ENCODE results near the gene HBQ1.
"Not testable (repeated sequence)": the region's sequence is repeated elsewhere in the genome, so short reads cannot be mapped to it uniquely, and the experiment has no call there.

Gene HBQ1

DNA sequence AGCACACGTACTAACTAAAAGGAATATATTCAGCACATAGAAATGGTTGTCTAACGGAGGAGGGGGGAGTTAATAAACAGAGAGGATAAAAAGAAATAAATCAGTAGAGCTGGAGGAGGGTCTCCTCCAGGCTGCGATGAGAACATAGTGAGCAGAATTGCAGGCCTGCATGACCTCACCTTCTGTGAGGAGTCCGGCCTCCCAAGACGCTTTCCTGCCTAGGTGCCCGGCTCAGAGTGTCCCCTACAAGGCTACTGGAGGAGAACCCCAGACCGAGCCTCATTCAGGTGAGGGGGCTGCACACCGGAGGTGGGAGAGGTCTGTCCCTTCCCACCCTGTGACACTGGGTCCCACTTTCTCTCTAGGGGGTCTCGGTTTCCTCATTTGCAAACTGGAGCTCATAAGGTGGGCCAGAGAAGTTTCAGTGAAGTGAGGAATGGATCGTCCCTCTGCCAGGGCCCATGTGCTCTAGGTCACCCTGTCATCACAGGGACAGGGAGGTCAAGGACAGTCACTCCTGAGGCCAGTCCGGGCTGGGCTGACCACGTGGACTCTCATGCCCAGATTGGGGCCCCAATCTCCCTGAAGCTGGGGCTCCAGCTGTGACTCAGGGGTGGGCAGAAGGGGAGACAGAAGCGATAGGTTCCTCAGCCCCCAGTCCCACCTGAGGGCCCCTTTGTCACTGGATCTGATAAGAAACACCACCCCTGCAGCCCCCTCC, 17.8 kb upstream of the HBQ1 start:
- DNase-seq, result no peak

GRCh38 chr16:163139-163538, 17.1 kb upstream of the HBQ1 start:
- DNase-seq, result not testable (repeated sequence)

GRCh38 chr16:163696-164095, 16.6 kb upstream of the HBQ1 start:
- not testable (repeated sequence) for DNase-seq

DNA sequence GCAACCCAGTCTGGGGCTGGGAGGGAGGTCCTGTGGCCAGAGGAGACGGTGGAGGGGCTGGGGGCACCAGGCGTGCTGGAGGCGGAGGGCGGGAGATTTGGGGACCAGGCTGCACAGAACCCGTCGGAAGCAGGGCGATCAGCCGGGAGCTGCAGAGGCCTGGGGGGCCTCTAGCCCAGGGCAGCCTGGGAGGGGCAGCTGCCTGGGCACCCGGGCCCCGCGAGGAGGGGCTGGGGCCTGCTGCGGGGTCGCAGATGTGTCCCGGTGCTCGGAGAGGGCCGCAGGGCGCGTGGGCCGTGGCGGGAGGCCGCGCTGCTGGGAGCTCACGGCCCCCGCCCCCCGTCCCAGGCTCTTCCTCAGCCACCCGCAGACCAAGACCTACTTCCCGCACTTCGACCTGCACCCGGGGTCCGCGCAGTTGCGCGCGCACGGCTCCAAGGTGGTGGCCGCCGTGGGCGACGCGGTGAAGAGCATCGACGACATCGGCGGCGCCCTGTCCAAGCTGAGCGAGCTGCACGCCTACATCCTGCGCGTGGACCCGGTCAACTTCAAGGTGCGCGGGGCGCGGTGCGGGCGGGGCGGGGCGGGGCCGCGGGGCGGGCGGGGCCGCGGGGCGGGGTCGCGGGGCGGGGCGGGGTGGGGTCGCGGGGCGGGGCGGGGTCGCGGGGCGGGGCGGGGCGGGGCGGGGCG, 16.0 kb upstream of the HBQ1 start:
- DNase-seq, result not testable (repeated sequence)

GRCh38 chr16:164827-165538, 15.3 kb upstream of the HBQ1 start:
- no peak for DNase-seq

GRCh38 chr16:165539-166374, 14.5 kb upstream of the HBQ1 start, which contains the start of gene HBM:
TSS of gene HBM (plus strand) at chr16:165978. CDS start at chr16:165998, 20 bp downstream.
- DNase-seq, result peak; percentile 58

DNA sequence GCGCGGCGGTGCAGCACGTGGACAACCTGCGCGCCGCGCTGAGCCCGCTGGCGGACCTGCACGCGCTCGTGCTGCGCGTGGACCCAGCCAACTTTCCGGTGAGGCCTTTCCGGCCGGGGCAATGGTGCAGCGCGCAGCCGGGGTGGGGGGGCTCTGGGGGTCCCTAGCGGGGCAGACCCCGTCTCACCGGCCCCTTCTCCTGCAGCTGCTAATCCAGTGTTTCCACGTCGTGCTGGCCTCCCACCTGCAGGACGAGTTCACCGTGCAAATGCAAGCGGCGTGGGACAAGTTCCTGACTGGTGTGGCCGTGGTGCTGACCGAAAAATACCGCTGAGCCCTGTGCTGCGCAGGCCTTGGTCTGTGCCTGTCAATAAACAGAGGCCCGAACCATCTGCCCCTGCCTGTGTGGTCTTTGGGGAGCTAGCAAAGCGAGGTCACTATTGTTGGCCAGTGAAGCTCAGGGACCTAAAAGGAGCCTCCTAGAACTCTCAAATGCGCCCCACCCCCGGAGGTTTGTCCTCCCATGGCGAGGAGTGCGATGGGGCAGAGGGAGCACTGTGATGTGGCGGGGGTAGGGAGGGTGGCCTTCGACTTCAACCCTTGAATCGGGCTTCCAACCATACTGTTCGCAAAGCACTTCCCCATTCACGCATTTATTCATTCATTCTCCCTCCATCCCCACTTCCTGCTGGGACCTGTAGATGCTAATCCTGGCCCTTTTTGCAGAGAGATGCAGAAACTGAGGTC, 13.7 kb upstream of the HBQ1 start:
- DNase-seq, result no peak

DNA sequence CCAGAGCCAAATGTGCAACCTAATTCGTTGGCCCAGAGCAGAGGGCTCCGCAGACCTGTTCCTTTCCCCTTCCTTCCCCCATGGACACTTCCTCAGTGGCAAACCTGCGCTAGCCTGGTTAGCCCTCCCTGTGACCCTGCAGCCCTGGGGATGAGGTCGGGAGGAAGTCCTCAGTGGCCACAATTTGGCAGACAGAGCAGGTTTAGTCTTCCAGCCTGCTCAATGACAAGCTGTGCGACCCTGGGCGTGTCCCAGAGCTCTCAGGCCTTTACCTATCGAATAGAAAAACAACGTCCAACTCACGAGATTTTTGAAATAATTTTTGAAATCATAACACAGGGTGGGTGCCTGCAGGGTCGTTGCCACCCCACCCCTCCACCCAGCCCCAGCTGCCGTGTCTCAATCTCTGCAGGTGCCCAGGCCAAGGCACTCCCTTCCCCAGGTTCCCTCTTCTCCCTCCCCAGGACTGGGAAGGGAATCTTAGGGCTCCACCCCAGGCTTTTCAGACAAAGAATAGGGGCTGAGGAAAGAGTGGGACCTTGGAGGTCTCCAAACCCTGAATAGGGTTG, 13.1 kb upstream of the HBQ1 start:
- no peak for DNase-seq

DNA sequence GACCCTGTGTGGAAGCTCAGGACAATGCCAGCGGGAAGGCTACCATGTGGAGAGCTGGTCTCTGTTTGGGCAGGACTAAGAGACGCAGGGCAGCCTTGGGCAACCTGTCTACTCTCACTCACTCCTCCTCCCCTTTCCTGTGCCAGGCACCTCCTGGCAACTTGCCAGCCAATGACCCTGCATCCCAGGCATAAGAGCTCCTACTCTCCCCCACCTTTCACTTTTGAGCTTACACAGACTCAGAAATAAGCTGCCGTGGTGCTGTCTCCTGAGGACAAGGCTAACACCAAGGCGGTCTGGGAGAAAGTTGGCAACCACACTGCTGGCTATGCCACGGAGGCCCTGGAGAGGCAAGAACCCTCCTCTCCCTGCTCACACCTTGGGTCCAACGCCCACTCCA, 11.8 kb upstream of the HBQ1 start:
- peak; percentile 34 for DNase-seq

DNA sequence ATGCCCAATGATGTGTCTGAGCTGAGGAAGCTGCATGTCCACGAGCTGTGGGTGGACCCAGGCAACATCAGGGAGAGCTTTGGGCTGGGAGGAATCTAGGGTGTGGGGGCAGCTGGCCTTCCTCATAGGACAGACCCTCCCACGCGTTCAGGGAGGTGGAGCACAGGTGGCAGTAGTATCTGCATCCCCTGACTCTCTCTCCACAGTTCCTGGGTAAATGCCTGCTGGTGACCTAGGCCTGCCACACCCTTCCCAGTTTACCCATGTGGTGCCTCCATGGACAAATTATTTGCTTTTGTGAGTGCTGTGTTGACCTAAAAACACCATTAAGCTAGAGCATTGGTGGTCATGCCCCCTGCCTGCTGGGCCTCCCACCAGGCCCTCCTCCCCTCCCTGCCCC, 11.2 kb upstream of the HBQ1 start:
- DNase-seq, result no peak

GRCh38 chr16:170088-170507, 10.2 kb upstream of the HBQ1 start:
- DNase-seq, result not testable (repeated sequence)

DNA sequence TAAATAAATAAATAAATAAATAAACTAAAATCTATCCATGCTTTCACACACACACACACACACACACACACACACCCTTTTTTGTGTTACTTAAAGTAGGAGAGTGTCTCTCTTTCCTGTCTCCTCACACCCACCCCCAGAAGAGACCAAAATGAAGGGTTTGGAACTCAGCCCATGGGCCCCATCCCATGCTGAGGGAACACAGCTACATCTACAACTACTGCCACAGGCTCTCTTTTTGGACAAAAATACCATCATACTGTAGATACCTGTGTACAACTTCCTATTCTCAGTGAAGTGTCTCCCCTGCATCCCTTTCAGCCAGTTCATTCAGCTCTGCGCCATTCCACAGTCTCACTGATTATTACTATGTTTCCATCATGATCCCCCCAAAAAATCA, 9.5 kb upstream of the HBQ1 start:
- no peak for DNase-seq

- not testable (repeated sequence) for DNase-seq
These were observed 7.8 kb upstream of the HBQ1 start, which contains the start of gene HBA2 for GRCh38 chr16:172374-172941. TSS of gene HBA2 (plus strand) at chr16:172876. CDS start at chr16:172913, 37 bp downstream.

DNA sequence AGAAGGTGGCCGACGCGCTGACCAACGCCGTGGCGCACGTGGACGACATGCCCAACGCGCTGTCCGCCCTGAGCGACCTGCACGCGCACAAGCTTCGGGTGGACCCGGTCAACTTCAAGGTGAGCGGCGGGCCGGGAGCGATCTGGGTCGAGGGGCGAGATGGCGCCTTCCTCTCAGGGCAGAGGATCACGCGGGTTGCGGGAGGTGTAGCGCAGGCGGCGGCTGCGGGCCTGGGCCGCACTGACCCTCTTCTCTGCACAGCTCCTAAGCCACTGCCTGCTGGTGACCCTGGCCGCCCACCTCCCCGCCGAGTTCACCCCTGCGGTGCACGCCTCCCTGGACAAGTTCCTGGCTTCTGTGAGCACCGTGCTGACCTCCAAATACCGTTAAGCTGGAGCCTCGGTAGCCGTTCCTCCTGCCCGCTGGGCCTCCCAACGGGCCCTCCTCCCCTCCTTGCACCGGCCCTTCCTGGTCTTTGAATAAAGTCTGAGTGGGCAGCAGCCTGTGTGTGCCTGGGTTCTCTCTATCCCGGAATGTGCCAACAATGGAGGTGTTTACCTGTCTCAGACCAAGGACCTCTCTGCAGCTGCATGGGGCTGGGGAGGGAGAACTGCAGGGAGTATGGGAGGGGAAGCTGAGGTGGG, 6.9 kb upstream of the HBQ1 start:
- DNase-seq, result not testable (repeated sequence)

DNA sequence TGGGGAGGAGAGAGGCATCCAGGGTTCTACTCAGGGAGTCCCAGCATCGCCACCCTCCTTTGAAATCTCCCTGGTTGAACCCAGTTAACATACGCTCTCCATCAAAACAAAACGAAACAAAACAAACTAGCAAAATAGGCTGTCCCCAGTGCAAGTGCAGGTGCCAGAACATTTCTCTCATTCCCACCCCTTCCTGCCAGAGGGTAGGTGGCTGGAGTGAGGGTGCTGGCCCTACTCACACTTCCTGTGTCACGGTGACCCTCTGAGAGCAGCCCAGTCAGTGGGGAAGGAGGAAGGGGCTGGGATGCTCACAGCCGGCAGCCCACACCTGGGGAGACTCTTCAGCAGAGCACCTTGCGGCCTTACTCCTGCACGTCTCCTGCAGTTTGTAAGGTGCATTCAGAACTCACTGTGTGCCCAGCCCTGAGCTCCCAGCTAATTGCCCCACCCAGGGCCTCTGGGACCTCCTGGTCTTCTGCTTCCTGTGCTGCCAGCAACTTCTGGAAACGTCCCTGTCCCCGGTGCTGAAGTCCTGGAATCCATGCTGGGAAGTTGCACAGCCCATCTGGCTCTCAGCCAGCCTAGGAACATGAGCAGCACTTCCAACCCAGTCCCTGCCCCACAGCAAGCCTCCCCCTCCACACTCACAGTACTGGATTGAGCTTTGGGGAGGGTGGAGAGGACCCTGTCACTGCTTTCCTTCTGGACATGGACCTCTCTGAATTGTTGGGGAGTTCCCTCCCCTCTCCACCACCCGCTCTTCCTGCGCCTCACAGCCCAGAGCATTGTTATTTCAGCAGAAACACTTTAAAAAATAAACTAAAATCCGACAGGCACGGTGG, 6.1 kb upstream of the HBQ1 start:
- DNase-seq, result peak; percentile 48

- DNase-seq, result peak; percentile 92
These were observed 5.0 kb upstream of the HBQ1 start for GRCh38 chr16:175011-175949.

DNA sequence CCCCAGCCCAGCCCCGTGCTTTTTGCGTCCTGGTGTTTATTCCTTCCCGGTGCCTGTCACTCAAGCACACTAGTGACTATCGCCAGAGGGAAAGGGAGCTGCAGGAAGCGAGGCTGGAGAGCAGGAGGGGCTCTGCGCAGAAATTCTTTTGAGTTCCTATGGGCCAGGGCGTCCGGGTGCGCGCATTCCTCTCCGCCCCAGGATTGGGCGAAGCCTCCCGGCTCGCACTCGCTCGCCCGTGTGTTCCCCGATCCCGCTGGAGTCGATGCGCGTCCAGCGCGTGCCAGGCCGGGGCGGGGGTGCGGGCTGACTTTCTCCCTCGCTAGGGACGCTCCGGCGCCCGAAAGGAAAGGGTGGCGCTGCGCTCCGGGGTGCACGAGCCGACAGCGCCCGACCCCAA, 4.3 kb upstream of the HBQ1 start:
- DNase-seq, result not testable (repeated sequence)
